ENCODE results near the gene ARAP1.

GRCh38 chr11:72642884-72643522 lies 109.2 kb downstream of the ARAP1 start:
- TF ChIP-seq, protein P1, sequence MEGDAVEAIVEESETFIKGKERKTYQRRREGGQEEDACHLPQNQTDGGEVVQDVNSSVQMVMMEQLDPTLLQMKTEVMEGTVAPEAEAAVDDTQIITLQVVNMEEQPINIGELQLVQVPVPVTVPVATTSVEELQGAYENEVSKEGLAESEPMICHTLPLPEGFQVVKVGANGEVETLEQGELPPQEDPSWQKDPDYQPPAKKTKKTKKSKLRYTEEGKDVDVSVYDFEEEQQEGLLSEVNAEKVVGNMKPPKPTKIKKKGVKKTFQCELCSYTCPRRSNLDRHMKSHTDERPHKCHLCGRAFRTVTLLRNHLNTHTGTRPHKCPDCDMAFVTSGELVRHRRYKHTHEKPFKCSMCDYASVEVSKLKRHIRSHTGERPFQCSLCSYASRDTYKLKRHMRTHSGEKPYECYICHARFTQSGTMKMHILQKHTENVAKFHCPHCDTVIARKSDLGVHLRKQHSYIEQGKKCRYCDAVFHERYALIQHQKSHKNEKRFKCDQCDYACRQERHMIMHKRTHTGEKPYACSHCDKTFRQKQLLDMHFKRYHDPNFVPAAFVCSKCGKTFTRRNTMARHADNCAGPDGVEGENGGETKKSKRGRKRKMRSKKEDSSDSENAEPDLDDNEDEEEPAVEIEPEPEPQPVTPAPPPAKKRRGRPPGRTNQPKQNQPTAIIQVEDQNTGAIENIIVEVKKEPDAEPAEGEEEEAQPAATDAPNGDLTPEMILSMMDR (IDR thresholded peaks at IDR 0.05): peak in 5 of 7 experiments; percentile 85 to 97 (median 93)
- TF ChIP-seq POLR2AphosphoS5 (IDR thresholded peaks at IDR 0.05): no peak
